ENCODE data around the gene MACF1. TPM values are rescaled to one million over a fixed set of nuclear protein-coding genes. Genes with fewer than 3 reads are reported as not detected.

MACF1 gene
- total RNA-seq, 1 experiment from 2014 or later = 104 TPM

DNA sequence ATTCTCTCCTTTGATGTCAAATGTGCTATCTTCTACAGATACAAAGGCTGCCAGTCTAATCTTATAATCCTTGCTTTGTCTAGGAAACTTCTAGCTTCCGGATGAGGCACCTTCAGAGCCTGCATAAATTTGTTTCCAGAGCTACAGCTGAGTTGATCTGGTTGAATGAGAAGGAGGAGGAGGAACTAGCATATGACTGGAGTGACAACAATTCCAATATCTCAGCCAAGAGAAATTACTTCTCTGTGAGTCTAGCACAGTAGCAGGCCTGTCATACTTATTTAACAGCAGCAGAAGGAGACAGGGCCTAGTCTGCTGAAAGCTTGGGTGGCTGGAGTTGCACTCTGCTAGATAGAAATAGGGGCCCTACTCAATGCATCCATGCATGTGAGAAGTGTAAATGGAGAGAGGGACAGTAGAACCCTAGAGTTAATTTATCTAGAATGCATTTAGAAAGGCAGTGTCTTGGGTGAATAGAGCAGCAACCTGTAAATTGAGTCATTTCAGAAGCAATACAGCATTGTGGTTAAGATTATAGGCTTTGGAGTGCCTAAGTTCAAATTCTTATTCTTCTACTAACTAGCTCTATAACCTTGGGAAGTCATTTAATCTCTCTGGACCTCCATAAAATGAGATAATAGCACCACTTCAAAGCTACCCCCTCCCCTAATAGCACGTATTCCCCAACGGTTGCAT is 89.0 kb downstream of the MACF1 start:
- POLR2A ChIA-PET = no interaction called here
- Mint-ChIP-seq H3K4me3 (ENCODE audit: unreplicated experiment) (no peak overlapping the region), H3K36me3 (ENCODE audit: insufficient read depth, unreplicated experiment) (peaks cover 67% of the 10 kb centered on the region), H3K27ac (ENCODE audit: unreplicated experiment) (no peak overlapping the region), H3K4me1 (ENCODE audit: low read depth, unreplicated experiment) (no peaks in the 10 kb centered on the region), H3K27me3 (ENCODE audit: insufficient read depth, unreplicated experiment) (no peaks in the 10 kb centered on the region), H3K9me3 (ENCODE audit: unreplicated experiment) (no peaks in the 10 kb centered on the region)
- Histone ChIP-seq H3K4me3 (ENCODE audit: low read depth, low read length) (no peak overlapping the region), H3K36me3 (ENCODE audit: control insufficient read depth, insufficient read depth, low read length) (no peaks in the 10 kb centered on the region), H3K4me1 (no peaks in the 10 kb centered on the region), H3K9me3 (no peaks in the 10 kb centered on the region), H3K27me3 (replicated peaks; ENCODE audit: control insufficient read depth, insufficient read depth, low read length) (no peaks in the 10 kb centered on the region)
- intact Hi-C loops (cut with micrococcal nuclease; ENCODE audit: unreplicated experiment) = no loop called here
- TF ChIP-seq CTCF (IDR thresholded peaks at IDR 0.05; ENCODE audit: insufficient read depth in 1 of 2, low read depth in 1 of 2, low read length in 1 of 2, severe bottlenecking in 1 of 2, unreplicated experiment in 1 of 2) = no peak
- CTCF ChIA-PET = no interaction called here
- no peak for DNase-seq
- BruUV-seq (replicated peaks) = no TSS peak

DNA sequence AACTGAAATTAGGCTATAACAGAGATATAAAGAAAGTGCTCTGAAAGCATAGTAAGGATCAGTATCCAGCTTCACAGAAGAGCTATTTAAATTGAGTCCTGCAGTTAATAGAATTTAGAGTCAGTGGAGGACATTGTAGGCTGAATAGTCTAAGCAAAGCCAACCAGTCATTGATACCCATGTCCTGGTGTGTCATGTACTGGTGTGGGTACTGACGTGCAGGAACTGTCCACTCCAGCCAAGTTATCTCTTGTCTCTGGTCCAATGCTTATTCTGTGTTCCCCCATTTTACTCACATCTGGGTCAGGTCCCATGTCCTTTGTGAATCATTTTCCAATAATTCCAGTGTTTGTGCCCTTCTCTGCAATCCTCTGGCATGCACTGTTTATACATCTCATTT is 90.0 kb downstream of the MACF1 start:
- intact Hi-C loops (cut with micrococcal nuclease; ENCODE audit: unreplicated experiment) = no loop called here

GRCh38 chr1:39295901-39296300 is 91.4 kb downstream of the MACF1 start:
- ChIA-PET POLR2A (no interaction called here), CTCF (no interaction called here)
- no peaks in the 10 kb centered on the region for H3K27me3 Mint-ChIP-seq (ENCODE audit: insufficient read depth, unreplicated experiment)
- intact Hi-C loops (cut with micrococcal nuclease; ENCODE audit: unreplicated experiment) = no loop called here
- no peaks in the 10 kb centered on the region for H3K9me3 ChIP-seq
- no peak for DNase-seq
- peaks cover 72% of the 10 kb centered on the region for H3K36me3 Mint-ChIP-seq (ENCODE audit: insufficient read depth, unreplicated experiment)
- H3K36me3 ChIP-seq (ENCODE audit: control insufficient read depth, insufficient read depth, low read length) = no peaks in the 10 kb centered on the region
- H3K4me1 ChIP-seq = no peaks in the 10 kb centered on the region
- H3K4me1 Mint-ChIP-seq (ENCODE audit: low read depth, unreplicated experiment) = no peaks in the 10 kb centered on the region
- no peak overlapping the region for H3K27ac Mint-ChIP-seq (ENCODE audit: unreplicated experiment)
- no peak for TF ChIP-seq CTCF (IDR thresholded peaks at IDR 0.05; ENCODE audit: insufficient read depth in 1 of 2, low read depth in 1 of 2, low read length in 1 of 2, severe bottlenecking in 1 of 2, unreplicated experiment in 1 of 2)
- no peak overlapping the region for H3K4me3 Mint-ChIP-seq (ENCODE audit: unreplicated experiment)
- no TSS peak for BruUV-seq (replicated peaks)
- no peak overlapping the region for H3K4me3 ChIP-seq (ENCODE audit: low read depth, low read length)
- H3K9me3 Mint-ChIP-seq (ENCODE audit: unreplicated experiment) = no peaks in the 10 kb centered on the region
- no peaks in the 10 kb centered on the region for H3K27me3 ChIP-seq (replicated peaks; ENCODE audit: control insufficient read depth, insufficient read depth, low read length)

More for the DNA sequence above, 90.0 kb downstream of the MACF1 start:
- Mint-ChIP-seq H3K27ac (ENCODE audit: unreplicated experiment) (no peak overlapping the region), H3K9me3 (ENCODE audit: unreplicated experiment) (no peaks in the 10 kb centered on the region), H3K36me3 (ENCODE audit: insufficient read depth, unreplicated experiment) (peaks cover 67% of the 10 kb centered on the region), H3K4me3 (ENCODE audit: unreplicated experiment) (no peak overlapping the region), H3K27me3 (ENCODE audit: insufficient read depth, unreplicated experiment) (no peaks in the 10 kb centered on the region), H3K4me1 (ENCODE audit: low read depth, unreplicated experiment) (no peaks in the 10 kb centered on the region)
- Histone ChIP-seq H3K9me3 (no peaks in the 10 kb centered on the region), H3K36me3 (ENCODE audit: control insufficient read depth, insufficient read depth, low read length) (no peaks in the 10 kb centered on the region), H3K4me3 (ENCODE audit: low read depth, low read length) (no peak overlapping the region), H3K27me3 (replicated peaks; ENCODE audit: control insufficient read depth, insufficient read depth, low read length) (no peaks in the 10 kb centered on the region), H3K4me1 (no peaks in the 10 kb centered on the region)
- CTCF ChIA-PET = interaction anchor here (0.5 kb wide), 1 partner anchor 62 kb away, joined by 3 read pairs; no protein-coding TSS in a partner anchor
- POLR2A ChIA-PET = no interaction called here
- no peak for DNase-seq
- TF ChIP-seq CTCF (IDR thresholded peaks at IDR 0.05; ENCODE audit: insufficient read depth in 1 of 2, low read depth in 1 of 2, low read length in 1 of 2, severe bottlenecking in 1 of 2, unreplicated experiment in 1 of 2) = no peak
- no TSS peak for BruUV-seq (replicated peaks)

Data from Caco-2 (cell line).